ENCODE data around the gene HAUS7.

HAUS7 gene

DNA sequence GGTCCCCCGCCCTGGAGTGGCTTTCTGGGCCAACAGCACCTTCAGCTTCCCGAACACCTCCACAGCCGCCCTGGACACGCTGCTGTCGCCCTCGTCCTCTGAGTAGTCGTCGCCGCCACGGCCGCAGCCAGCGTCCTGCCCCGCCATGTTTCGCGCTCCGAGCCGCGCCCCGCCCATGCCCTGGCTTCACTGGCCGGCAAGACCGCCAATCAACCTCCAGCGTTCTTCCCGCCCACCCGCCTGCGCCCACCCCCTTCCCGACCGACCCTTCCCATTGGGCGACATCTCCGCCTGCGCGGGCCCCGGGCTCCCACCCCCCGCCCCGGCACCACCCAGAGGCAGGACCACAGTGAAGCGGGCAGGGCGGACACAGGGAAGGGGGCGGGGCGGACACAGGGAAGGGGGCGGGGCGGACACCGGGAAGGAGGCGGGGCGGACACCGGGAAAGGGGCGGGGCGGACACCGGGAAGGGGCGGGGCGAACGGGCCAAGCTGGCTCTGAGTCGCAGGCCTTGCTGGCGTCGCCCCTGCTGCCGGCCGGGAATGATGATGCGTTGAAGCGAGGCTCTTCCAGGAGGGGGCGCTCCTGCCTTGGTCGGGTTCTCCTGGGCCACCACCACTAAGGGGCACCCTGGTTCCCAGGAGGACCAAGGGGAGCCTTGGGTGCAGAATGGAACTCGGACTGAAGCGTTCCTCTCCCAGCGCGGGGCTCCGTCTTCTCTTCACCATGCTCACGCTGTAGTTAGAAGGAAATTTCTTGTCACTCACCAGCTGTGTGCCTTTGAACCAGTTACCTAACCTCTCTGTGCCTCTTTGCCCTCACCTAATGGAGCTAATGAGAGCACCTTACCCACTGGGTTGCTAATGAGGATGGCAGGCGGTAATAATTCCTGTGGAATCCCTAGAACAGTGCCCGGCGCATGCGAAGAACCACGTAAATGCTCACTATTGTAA, at the start of gene HAUS7:
TSS of gene HAUS7 (minus strand) at position 166 of the 953 bp plus-strand sequence. CDS start at position 147, 19 bp downstream.
- peak; percentile 85 for DNase-seq

GRCh38 chrX:153519569-153520286, 49.4 kb upstream of the HAUS7 start:
- no peak for DNase-seq

GRCh38 chrX:153517946-153518834, 47.8 kb upstream of the HAUS7 start:
- DNase-seq: no peak

- DNase-seq: no peak
Observed at GRCh38 chrX:153517423-153517822, 47.0 kb upstream of the HAUS7 start, which contains the start of gene ATP2B3. TSS of gene ATP2B3 (plus strand) at chrX:153517642. CDS start at chrX:153536248, 18,606 bp downstream.

- DNase-seq: no peak
Observed at GRCh38 chrX:153516073-153516472, 45.7 kb upstream of the HAUS7 start.

GRCh38 chrX:153515435-153515834, 45.1 kb upstream of the HAUS7 start:
- DNase-seq: no peak

GRCh38 chrX:153514259-153514658, 43.9 kb upstream of the HAUS7 start:
- no peak for DNase-seq

- no peak for DNase-seq
Observed at GRCh38 chrX:153513265-153513664, 42.9 kb upstream of the HAUS7 start.

- no peak for DNase-seq
Observed at GRCh38 chrX:153512501-153512893, 42.1 kb upstream of the HAUS7 start.

DNA sequence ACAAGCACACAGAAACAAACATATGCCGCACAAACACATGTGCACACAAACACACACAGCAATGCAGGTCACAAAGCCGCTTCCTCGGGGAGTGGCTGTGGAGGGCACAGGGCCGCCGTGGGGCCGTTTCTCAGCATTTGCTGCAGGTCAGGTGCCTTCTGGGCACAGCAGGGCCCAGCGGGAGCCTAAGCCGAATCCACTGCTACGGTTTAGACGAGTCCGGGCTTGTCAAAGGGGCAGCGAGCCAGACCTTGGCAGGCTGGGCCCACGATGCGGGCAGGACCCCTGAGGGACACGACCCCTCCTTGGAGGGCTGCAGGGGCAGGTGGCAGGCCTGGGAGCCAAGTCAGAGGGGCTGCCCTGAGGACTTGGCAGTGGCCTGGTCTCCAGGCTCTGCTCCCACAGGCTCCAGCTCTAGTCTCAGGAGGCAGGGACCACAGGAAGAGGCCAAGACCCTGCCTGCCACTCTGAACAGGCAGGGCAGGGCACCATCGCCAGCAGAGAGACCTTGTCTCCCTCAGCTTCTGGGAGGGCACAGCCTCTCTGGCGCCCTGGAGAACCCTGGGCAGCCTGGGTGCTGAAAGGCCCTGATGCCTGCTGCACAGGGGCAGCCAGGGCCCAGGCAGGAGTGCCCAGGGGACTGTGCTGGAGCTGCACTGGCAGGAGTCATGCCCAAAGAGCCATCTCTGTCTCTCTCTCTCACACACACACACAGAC, 41.6 kb upstream of the HAUS7 start:
- DNase-seq: no peak

DNA sequence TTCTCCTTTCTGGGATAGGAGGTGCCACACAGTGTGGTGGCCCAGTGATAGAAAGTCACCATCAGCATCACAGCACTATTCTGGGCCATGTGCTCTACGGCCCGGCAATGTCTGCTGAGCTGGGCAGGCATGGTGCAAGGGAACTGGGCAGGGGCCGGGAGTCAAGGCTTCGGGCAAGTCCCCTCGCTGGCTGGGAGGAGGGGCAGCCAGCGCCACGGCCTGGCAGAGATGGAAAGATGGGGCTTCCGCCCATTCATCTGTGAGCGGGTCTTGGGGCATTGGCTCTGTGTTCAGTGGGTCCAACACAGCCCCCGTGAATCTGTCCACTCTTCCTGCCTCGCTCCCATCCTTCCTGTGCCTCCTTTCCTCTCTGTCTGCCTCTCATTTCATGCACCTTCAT, 40.0 kb upstream of the HAUS7 start:
- no peak for DNase-seq

DNA sequence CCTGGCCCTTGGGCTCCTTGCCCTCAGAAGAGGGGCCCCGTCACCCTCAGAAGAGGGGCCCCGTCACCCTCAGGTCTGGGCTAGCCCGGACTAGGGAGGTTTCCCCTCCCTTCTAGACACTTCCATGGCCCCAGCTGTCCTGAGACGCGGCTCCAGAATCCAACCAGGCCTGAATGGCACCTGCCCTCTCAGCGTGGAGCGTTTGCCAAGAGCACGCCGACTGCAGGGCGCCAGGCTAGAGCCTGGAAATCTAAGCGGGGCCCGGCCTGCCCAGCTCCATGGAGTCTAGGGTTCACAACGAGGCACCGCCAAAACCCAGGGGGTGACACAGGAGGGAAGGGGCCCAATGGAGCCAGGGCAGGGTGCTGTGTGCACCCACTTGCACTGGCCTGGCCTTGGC, 39.2 kb upstream of the HAUS7 start:
- DNase-seq: no peak

DNA sequence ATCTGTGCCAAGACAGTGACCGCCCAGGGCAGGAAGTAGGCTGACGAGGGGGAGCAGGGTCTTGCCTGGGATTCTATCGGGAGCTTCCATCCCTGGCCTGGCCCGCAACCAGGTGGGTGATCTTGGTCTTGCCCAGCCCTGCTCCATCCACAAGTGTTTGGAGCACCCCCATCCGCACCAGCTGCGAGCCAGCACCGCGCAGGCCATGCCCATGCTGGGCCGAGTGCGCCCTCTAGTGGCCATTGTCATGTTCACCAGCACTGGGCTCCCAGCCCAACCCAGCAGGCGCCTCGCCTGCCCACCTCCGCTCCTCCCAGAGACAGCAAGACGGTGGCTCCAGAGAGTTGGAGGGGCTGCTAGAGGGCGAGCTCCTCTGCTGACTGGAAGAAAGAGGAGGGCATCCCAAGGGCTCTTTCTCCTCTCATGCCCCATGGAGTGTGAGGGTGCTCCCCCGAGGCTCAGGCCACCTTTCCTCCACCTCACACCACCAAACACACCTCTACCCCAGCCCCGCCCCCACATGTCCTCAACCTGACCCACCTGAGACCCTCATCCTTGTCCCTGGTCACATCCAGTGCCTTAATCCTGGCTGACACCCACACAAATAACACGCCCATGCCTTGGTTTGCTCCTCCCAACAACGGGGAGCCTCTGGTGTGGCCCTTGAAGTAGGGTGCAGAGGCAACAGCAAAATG, 37.3 kb upstream of the HAUS7 start:
- peak; percentile 83 for DNase-seq

- DNase-seq: no peak
Observed at GRCh38 chrX:153505361-153505760, 35.0 kb upstream of the HAUS7 start.

DNA sequence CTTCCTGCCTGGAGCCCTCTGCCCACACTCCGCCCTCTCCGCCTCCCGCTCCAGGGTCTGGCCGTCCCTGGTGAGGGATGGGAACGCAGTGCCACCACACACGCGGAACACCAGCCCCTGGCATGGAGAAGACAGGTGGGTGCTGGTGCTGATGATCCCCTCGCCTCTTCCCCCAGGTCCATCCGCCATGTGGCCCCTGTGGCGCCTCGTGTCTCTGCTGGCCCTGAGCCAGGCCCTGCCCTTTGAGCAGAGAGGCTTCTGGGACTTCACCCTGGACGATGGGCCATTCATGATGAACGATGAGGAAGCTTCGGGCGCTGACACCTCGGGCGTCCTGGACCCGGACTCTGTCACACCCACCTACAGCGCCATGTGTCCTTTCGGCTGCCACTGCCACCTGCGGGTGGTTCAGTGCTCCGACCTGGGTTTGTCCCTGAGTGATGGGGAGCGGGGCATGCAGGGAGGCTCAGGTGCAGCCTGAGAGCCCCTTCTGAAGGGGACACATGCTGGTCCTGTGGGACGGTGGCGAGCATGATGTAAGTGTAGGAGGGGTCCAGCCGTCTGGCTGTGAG, 34.2 kb upstream of the HAUS7 start:
- no peak for DNase-seq

GRCh38 chrX:153502796-153503195, 32.4 kb upstream of the HAUS7 start:
- DNase-seq: no peak

DNA sequence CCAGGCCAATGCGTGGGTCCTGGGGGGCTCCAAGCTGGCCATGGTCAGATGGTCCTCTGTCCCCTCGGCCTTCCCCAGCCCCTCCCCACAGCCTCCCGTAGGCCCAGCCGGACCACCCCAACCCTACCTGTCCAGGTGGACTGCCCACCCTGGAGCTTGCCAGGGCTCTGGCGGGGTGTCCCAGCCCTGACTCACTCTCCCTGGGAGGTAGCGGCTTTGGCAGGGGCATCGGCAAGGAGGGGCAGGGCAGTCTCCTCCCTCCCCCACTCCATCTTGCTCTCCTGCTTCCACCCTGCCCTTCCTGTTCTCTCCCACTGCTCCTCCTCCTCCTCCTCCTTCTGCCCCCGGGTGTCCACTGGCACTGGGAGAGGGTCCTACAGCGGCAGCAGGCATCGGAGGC, 31.8 kb upstream of the HAUS7 start:
- no peak for DNase-seq

- DNase-seq: no peak
Observed at GRCh38 chrX:153501530-153501929, 31.2 kb upstream of the HAUS7 start.

DNA sequence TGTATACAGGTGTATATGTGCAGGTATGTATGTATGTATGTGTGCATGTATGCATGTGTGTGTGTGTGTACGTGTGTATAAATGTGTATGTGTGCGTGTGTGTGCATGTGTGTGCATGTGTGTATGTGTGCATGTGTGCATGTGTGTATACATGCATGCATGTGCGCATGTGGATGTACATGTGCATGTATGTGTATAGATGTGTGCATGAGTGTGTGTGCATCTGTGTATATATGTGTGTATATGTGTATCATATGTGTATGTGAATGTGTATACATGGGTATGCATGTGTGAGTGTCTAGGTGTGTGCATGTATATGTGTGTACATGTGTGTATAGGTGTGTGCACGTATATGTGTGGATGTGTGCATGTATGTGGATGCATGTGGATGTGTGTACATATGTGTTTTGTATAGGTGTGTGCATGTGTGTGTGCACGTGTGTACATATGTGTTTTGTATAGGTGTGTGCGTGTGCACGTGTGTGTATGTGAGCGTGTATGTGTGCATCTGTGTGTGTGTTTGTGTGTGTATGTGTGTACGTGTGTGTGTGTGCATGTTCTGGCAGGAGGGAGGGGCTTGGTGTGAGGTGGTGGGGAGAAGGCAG, 30.4 kb upstream of the HAUS7 start:
- DNase-seq: no peak

DNA sequence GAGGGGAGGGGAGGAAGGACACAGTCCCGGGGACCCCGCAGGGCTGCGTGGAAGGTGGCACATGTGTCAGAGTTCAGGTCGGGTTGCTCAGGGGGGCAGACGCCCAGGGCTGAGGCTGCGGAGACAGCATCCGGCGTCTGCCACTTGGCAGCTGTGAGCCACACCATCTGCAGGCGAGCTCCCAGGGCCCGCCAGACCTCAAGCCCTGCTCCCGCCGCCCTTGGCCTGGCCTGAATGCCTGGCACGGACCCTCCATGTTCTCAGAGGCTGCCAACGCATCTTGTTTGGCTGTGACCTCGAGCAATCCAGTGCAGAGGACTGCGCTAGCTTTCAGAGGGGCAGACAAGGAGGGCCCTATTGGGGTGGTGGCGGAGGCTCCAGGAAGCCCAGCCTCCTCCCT, 29.5 kb upstream of the HAUS7 start:
- DNase-seq: no peak

- DNase-seq: no peak
Observed at GRCh38 chrX:153499341-153499740, 29.0 kb upstream of the HAUS7 start.
